Testis (tissue), 3 donors: ENCODE results near the gene ZNF488. TPM values are rescaled to one million over a fixed set of nuclear protein-coding genes. Genes with fewer than 3 reads are reported as not detected.

Experiments
- DNase-seq: peaks from one replicate; pipeline ENCODE4 v3.0.0-alpha.2; 2019
- H3K27ac ChIP-seq, 2 donors: fragments of 200-600 bp; sonication (generic); one replicate each; pipeline ENCODE4 v1.5.1; 2019
- H3K27me3 ChIP-seq: fragments of 200-600 bp; sonication (generic); one replicate; pipeline ENCODE4 v1.5.1; 2019
- H3K36me3 ChIP-seq: fragments of 200-600 bp; sonication (generic); one replicate; pipeline ENCODE4 v1.5.1; 2017; ENCODE audit warnings: low read depth; ENCODE audit errors: missing control alignments
- H3K4me1 ChIP-seq: fragments of 200-600 bp; sonication (generic); one replicate; pipeline ENCODE4 v1.5.1; 2019
- H3K4me3 ChIP-seq, 2 donors: fragments of 200-600 bp; sonication (generic); one replicate each; pipeline ENCODE4 v1.5.1; 2017 to 2019
- H3K9me3 ChIP-seq: fragments of 200-600 bp; sonication (generic); one replicate; pipeline ENCODE4 v1.5.1; 2017
- POLR2A ChIP-seq: fragments of 450-650 bp; IDR thresholded peaks from one replicate; pipeline ENCODE4 v1.6.1; 2017; ENCODE audit warnings: antibody characterized with exemption, mild to moderate bottlenecking, moderate library complexity
- WGBS, 2 donors: methylation state at CpG; one replicate each; pipeline ENCODE4 v1.1.5; 2018; 5-methylcytosine and 5-hydroxymethylcytosine counted together
- intact Hi-C: fragments of 100-400 bp; cut with DNase I; formaldehyde crosslinking; loops from one replicate; pipeline ENCODE4 v1.15.1; 2023; ENCODE audit warnings: low total_unique reads
- polyA plus RNA-seq: library from polyadenylated mRNA; stranded (reverse); fragments of 350-450 nt; fragmentation: Illumina TruSeq; extraction: RNeasy Lipid Tissue Mini Kit (QIAGEN cat#74804); gene quantifications from one replicate; pipeline ENCODE4 v1.2.3, GENCODE V29; 2014; ENCODE audit warnings: low read depth, low replicate concordance; ENCODE audit not compliant: insufficient read depth
- total RNA-seq, 2 donors: library from RNA; depleted of rRNA; stranded (reverse); fragments of >200 nt; gene quantifications; one replicate each; pipeline ENCODE4 v1.2.3, GENCODE V29; 2016
- TF ChIP-seq, protein P1 (sequence below), 3 experiments: fragments of 450-650 bp in 2 of 3; fragments of 200-600 bp in 1 of 3; sonication (generic) in 1 of 3; IDR thresholded peaks; one replicate each; pipeline ENCODE4 v1.5.1; 2016 to 2019; ENCODE audit warnings: antibody characterized with exemption in 3 of 3, mild to moderate bottlenecking in 2 of 3, moderate library complexity in 1 of 3

The ZNF488 gene
- total and polyA plus RNA-seq, 3 donors from 2014 or later: 2.0 to 3.2 (median 2.7) TPM

DNA sequence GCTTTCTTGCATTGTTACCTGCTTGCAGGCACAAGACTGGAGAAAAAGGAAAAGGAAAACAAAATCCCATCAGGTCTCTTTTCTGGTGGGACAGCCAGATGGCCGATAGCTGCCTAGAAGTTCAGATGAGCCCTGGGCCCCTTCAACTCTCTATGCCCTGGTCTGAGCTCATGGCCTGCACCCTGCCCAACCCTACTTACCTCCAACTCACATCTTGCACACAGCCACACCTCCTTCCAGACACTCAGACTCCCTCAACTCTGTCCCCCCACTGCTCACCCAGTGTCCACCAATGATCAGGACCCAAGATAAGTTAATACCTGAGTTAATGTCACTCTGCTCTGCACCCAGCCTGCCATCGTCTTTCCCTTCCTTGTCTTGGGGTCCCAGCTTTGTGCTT is 25.0 kb downstream of the ZNF488 start:
- no peaks in the 10 kb centered on the region for H3K27me3 ChIP-seq
- intact Hi-C loops: no loop called here
- no peak for TF ChIP-seq POLR2A
- TF ChIP-seq, protein P1, sequence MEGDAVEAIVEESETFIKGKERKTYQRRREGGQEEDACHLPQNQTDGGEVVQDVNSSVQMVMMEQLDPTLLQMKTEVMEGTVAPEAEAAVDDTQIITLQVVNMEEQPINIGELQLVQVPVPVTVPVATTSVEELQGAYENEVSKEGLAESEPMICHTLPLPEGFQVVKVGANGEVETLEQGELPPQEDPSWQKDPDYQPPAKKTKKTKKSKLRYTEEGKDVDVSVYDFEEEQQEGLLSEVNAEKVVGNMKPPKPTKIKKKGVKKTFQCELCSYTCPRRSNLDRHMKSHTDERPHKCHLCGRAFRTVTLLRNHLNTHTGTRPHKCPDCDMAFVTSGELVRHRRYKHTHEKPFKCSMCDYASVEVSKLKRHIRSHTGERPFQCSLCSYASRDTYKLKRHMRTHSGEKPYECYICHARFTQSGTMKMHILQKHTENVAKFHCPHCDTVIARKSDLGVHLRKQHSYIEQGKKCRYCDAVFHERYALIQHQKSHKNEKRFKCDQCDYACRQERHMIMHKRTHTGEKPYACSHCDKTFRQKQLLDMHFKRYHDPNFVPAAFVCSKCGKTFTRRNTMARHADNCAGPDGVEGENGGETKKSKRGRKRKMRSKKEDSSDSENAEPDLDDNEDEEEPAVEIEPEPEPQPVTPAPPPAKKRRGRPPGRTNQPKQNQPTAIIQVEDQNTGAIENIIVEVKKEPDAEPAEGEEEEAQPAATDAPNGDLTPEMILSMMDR (IDR thresholded peaks at IDR 0.05): no peak
- 86 to 94% methylated on average over 2 of the region's 2 CpGs for WGBS, 2 donors
- no peaks in the 10 kb centered on the region for H3K9me3 ChIP-seq
- H3K4me1 ChIP-seq: no peaks in the 10 kb centered on the region
- DNase-seq: no peak
- no peak overlapping the region for H3K27ac ChIP-seq
- H3K36me3 ChIP-seq: no peaks in the 10 kb centered on the region
- H3K4me3 ChIP-seq: no peak overlapping the region

DNA sequence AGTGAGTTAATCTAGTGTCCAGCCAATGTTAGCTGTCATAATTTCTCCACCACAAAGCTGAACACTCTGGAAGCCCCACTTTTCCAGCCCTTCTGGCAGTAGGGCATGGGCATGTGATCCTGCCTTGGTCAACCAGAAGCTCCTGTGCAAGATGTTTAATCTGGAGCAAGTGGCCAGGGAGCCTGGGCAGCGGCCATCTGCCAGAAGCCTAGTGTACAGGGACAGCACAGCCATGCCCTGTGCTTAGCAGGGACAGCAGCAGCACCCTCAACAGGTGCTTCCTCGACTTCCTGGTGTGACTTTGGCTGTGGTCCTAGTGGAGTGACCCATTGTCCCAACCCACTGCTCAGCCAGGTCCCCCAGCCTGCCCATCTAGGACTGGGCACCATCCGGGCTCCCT is 25.6 kb downstream of the ZNF488 start:
- no peak for DNase-seq
- TF ChIP-seq POLR2A: no peak
- TF ChIP-seq, protein P1 (IDR thresholded peaks at IDR 0.05): no peak
- Histone ChIP-seq H3K27ac (no peak overlapping the region), H3K27me3 (no peaks in the 10 kb centered on the region), H3K4me1 (no peaks in the 10 kb centered on the region), H3K4me3 (no peak overlapping the region), H3K36me3 (no peaks in the 10 kb centered on the region), H3K9me3 (no peaks in the 10 kb centered on the region)
- intact Hi-C loops: no loop called here
- WGBS, 2 donors: 94 to 100% methylated on average over 3 of the region's 3 CpGs

DNA sequence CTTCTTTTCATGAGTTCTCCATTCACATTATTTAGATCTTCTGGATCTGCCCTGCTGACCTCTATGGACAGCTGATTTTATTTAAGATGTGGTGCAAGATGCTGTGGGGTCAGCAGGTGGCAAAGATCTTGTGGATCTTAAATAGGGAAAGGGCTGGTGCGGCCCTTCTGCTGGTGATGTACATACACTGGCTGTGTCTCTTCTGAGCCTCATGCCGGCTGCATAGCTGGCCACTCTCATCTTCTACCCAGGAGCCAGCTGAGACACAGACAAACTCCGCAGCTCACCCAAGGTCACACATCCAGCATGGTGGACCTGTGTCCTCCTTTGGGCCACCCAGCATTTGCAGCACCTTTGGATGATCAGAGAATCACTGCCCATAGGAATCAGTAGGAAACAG is 26.2 kb downstream of the ZNF488 start:
- Histone ChIP-seq H3K4me3 (no peak overlapping the region), H3K27ac (no peak overlapping the region), H3K27me3 (no peaks in the 10 kb centered on the region), H3K9me3 (no peaks in the 10 kb centered on the region), H3K36me3 (no peaks in the 10 kb centered on the region), H3K4me1 (no peaks in the 10 kb centered on the region)
- TF ChIP-seq, protein P1 (IDR thresholded peaks at IDR 0.05): no peak
- TF ChIP-seq POLR2A: no peak
- intact Hi-C loops: no loop called here
- DNase-seq: no peak
- 90 to 97% methylated on average over 1 to 3 of the region's 3 CpGs for WGBS, 2 donors

DNA sequence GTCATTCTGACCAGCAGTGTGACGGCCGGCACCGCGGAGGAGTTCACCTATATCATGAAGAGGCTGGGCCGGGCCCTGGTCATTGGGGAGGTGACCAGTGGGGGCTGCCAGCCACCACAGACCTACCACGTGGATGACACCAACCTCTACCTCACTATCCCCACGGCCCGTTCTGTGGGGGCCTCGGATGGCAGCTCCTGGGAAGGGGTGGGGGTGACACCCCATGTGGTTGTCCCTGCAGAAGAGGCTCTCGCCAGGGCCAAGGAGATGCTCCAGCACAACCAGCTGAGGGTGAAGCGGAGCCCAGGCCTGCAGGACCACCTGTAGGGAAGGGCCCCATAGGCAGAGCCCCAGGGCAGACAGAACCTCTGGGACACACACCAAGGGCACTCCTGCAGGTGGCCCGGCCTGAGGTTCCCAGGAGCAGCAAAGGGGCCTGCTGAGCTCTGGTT is 26.9 kb downstream of the ZNF488 start:
- DNase-seq: no peak
- intact Hi-C loops: no loop called here
- Histone ChIP-seq H3K27ac (no peak overlapping the region), H3K27me3 (no peaks in the 10 kb centered on the region), H3K36me3 (no peaks in the 10 kb centered on the region), H3K9me3 (no peaks in the 10 kb centered on the region), H3K4me3 (no peak overlapping the region), H3K4me1 (no peaks in the 10 kb centered on the region)
- WGBS, 2 donors: 91 to 94% methylated on average over 11 to 12 of the region's 12 CpGs
- TF ChIP-seq, protein P1 (IDR thresholded peaks at IDR 0.05): no peak
- TF ChIP-seq POLR2A: no peak

DNA sequence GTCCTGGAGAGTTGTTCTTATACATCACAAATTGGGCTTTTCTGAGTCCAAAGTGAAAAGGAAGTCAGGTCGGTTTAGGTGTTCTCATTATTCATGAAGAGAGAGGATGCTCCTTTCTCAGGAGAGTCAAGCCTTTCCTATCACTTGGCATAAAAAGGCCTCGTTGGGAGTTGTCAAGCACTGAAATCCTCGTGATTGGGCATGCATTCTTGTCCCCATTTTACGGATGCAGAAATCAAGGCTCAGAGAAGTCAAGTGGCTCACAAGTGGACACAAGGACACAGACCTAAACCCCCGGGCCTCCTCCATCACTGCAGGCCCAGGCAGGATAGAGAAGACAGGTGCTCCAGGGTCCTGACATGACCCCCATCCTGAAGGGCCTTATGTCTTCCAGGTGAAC is 27.4 kb downstream of the ZNF488 start:
- H3K27ac ChIP-seq: no peak overlapping the region
- WGBS, 2 donors: 88 to 90% methylated on average over 5 of the region's 5 CpGs
- TF ChIP-seq POLR2A: no peak
- TF ChIP-seq, protein P1 (IDR thresholded peaks at IDR 0.05): no peak
- no peak for DNase-seq
- no peaks in the 10 kb centered on the region for H3K9me3 ChIP-seq
- intact Hi-C loops: no loop called here
- no peaks in the 10 kb centered on the region for H3K4me1 ChIP-seq
- H3K36me3 ChIP-seq: no peaks in the 10 kb centered on the region
- H3K4me3 ChIP-seq: no peak overlapping the region
- H3K27me3 ChIP-seq: no peaks in the 10 kb centered on the region
